GM21381 (cell line): ENCODE measurements around the gene NLK.
"Not testable (repeated sequence)": the region's sequence is repeated elsewhere in the genome, so short reads cannot be mapped to it uniquely, and the experiment has no call there.

Source experiments
- ATAC-seq: cut with Tn5 transposase; IDR thresholded peaks from one replicate; pipeline ENCODE4 v1.9.1; 2021; ENCODE audit warnings: mild to moderate bottlenecking, moderate library complexity; ENCODE audit not compliant: unreplicated experiment

NLK gene

DNA sequence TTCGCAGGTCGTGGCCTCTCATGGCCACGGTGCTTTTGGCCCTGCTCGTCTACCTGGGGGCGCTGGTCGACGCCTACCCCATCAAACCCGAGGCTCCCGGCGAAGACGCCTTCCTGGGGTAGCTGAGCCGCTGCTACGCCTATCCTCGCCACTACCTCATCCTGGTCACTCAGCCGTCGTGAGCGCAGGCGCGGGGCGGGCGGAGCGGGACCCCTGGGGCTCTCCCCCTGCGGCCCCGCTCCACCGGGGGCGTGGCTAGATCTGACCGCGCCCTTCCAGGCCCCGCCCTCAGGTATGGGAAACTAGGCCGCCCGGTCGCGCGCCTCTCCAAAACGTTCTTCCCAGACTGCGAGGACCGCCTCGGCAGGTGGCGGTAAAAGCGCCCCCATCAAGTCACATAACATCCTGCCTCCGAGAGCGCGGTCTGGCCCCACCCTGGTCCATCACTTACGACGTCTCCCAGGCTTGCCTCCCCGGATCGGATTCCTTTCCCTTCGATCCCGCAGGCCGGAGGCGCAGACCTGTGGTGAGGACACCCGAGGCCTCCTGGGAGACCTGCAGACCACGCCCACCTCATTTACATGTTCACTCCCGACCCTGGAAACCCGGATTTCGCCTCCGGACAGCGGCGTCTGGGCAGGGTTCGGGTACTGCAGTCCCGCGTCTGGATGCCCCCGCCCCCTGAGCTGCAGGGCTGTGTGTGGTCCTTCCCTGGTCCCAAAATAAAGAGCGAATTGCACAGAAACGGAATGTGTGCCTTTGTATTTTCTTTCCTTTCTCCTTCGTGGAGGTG lies 185.0 kb downstream of the NLK start:
- ATAC-seq, result no peak

DNA sequence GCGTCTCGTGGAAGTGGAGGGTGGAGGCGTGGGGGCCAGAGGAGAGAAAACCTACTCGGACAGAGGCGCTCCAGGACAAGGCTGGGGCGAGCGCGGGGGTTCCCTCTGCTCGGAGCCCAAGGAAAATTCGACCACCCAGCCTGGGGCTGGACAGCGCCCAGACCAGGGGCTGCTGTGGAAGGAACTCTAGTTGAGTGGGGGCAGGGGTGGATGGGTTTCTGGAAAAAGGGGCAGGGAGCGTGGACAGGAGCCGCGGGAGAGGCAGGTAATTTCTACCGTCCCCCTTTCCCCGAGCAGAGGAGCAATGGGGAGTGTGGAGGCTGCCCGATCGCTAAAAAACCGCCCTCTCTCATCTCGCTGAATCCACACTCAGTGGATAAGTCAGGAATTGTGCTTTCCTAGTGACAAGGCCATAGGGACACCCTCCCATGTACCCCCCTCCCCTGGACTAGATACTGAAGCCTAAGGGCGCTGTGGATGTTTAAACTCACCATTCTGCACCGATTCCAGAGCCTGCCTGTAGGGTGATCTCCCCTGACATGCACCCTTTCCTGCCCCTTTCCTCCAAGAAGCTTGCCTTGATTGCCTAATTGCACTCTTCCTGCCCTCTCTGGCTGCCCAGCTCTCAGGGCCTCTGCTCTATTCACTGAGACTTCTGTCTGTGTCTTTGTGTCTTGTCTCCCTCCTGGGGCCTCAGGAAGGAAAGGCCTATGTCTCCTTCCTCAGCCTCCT lies 185.8 kb downstream of the NLK start:
- no peak for ATAC-seq

GRCh38 chr17:28228986-28229729 lies 186.7 kb downstream of the NLK start:
- no peak for ATAC-seq

GRCh38 chr17:28230011-28230410 lies 187.5 kb downstream of the NLK start:
- ATAC-seq, result no peak

DNA sequence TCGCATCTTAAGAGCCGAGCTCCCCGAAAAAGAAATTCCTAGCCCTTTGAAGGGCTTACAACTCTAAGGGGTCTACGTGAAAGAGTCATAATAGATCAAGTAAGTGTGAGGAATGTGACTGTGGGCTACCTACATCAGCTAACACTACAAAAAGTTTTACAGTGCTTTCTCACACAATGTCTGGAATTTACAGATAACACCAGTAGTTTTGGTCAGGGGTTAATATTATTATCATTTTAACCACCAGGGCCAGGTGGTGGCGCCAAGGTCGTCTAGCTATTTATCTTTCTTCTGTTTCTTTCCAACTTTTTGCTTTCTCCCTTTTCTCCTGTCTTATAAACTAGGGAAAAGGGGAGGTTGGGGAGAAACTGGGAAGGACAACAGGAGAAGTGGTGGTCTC lies 188.1 kb downstream of the NLK start:
- not testable (repeated sequence) for ATAC-seq

- ATAC-seq, result not testable (repeated sequence)
Measured at GRCh38 chr17:28231624-28232023, 189.1 kb downstream of the NLK start.

DNA sequence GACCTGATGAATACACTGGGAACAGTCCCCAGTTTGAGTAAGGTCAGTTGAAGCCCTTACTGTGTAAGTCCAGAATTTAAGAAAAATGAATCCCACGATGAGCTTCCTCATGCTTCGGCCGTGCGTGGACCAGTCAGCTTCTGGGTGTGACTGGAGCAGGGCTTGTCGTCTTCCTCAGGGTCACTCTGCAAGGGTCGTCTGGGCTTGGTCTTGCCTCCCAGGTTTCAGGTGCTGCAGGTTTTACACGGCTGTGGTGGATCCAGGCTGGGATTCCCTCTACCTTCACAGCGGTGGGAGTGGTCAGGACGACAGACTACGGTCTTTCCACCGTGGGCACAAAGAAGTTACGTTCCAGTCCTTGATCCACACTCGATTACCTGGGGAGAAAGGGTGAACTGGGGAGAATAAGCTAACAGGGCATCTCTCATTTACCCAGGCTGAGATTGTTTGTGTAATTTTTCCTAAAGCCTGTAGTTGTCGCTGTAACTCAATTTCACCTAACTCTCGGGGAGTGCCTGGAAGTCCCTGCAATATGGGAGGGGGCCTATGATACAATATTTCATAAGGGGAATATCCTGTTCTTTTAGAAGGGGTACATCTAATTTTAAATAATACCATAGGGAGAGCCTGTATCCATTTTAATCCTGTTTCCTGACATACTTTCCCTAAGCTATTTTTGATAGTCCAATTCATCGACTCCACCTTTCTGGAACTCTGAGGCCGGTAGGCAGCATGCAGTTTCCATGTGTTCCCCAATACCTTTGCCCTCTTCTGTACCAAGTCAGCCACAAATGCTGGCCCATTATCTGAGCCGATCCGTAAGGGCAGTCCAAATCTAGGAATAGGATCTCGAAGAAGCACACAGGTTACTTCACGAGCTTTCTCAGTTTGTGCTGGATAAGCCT lies 190.7 kb downstream of the NLK start:
- ATAC-seq, result not testable (repeated sequence)

DNA sequence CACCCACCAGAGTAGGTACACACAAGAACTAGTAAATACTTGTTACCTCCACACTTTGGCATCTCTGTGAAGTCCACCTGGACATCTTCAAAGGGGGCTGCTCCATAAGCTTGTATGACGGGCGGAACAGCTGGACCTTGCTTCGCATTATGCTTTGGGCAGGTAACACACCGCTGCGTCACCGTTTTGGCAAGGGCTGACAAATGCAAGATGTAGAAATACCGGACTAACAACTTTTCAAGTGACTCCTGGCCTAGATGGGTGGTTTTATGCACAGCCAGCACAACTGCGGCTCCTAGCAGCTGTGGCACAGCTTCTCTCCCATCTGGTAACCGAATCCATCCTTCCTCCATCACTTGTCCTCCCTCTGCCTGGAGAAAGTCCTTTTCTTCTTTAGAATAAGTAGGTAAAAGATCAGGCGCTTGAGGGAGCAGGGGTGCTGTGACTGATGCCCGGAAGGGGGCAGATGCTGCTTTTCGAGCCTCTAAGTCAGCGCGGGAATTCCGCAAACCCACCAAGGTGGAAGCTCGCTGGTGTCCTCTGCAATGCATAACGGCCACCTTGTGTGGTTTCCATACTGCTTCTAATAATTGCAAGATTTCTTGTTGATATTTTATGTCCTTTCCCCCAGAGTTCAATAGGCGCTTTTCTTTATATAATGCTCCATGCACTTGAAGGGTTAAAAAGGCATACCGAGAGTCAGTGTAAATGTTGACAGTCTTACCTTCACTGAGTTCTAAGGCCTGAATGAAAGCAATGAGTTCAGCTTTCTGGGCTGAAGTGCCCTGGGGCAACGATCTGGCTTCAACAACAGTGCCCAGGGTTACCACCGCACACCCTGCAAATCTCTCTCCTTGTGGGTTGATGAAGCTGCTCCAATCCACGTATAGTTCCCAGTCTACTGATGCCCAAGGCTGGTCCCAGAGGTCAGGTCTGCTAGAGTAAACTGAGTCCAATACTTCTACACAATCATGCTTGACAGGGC lies 191.7 kb downstream of the NLK start:
- not testable (repeated sequence) for ATAC-seq

DNA sequence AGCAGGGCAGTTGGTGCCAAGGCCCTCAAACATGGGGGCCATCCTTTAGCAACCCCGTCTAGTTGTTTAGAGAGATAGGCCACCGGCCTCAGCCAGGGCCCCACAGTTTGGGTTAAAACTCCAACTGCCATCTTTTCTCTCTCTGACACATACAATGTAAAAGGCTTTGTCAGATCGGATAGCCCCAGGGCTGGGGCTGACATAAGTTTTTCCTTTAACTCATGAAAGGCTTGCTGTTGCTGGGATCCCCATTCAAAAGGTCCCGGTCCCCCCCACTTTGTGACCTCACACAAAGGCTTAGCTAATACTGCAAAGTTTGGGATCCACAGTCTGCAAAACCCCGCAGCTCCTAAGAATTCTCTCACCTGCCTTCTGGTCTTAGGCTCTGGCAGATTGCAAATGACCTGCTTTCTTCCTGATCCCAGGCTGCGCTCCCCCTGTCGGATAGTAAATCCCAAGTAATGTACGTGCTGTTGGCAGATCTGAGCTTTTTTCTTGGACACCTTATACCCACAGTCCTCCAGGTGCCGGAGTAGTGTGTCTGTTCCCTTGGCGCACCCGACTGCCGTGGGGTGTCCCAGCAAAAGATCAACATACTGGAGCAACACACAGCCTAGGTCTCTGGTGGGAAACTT lies 192.7 kb downstream of the NLK start:
- ATAC-seq, result not testable (repeated sequence)

DNA sequence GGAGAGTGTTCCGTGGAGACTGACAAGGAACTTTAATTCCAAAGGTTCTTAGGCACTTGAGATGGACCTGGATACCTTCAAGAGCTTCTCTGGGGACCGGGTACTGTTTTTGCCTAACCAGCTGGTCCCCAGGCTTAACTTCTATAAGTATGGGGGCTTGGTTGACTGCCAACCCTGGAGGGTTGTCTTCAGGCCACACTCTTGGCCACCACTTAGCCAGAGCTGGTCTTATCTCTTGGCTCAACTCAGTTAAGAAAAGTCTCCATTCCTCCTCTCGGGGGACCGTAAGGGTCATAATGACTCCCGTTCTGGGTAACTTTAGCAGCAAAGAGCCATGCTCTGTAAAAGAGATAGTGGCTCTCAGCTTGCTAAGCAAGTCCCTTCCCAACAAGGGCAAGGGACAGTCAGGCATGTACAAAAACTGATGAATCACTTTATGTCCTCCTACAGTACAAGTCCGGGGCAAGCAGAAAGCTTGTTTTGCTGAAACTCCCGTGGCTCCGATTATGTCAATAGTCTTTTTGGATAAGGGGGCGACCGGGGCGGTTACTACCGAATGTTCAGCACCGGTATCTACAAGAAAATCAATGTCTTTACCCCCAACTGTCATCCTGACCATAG lies 193.7 kb downstream of the NLK start:
- ATAC-seq, result not testable (repeated sequence)

- not testable (repeated sequence) for ATAC-seq
Measured at GRCh38 chr17:28238547-28239270, 196.2 kb downstream of the NLK start.

DNA sequence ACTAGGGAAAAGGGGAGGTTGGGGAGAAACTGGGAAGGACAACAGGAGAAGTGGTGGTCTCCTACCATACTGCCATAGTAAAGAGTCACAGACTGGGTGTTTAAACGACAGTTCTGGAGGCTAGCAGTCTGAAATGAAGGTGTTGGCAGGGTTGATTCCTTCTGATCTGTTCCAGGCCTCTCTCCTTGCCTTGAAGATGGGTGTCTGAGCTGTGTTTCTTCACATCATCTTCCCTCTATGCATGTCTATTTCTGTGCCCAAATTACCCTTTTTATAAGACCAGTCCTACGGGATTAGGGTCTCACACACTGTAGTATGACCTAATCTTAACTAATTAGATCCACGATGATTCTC lies 196.8 kb downstream of the NLK start:
- ATAC-seq, result no peak

GRCh38 chr17:28240688-28241340 lies 198.3 kb downstream of the NLK start:
- ATAC-seq, result no peak

DNA sequence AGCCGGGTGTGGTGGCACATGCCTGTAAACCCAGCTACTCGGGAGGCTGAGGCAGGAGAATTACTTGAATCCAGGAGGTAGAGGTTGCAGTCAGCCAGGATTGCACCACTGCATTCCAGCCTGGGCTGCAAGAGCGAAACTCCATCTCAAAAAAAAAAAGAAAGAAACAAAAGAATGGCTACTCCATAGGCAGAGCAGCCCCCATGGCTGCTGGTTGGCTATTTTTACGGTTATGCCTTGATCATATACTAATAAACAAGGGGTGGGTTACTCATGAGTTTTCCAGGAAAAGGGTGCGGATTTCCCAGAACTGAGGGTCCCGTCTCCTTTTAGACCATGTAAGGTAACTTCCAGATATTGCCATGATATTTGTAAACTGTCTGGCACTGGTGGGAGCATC lies 200.3 kb downstream of the NLK start:
- ATAC-seq, result no peak

DNA sequence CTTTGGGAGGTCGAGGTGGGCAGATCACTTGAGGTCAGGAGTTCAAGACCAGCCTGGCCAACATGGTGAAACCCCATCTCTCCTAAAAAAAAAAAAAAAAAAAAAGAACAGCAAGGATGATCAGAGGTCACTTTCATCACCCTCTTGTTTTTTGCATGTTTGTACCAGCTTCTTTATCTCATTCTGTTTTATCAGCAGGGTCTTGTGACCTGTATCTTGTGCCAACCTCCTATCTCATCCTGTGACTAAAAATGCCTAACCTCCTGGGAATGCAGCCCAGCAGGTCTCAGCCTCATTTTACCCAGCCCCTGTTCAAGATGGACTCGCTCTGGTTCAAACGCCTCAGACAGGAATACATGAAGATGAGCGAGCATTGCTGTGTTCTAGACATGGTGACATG lies 200.8 kb downstream of the NLK start:
- not testable (repeated sequence) for ATAC-seq

DNA sequence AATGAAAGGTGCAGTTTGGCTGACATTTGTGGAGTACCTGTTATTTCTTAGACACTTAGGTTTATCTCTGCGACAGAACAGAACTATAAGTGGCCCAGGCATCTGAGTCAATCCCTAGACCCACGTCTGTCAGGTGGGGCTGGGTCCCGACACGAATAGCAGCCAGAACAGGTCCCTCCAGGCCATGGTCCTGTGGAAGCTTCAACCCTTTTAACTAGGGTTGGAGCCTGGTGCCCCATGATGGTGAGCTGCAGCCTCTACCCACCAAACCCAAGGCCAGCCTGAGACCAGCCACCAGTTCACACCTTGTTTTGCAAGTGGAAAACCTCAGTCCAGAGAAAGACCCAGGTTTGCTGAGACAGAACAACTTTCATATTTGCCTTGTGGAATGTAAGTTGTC lies 202.0 kb downstream of the NLK start:
- no peak for ATAC-seq
